H4 (cell line): ENCODE measurements around the gene SLC39A7. TPM values are rescaled to one million over a fixed set of nuclear protein-coding genes. Genes with fewer than 3 reads are reported as not detected.

Source experiments
- DNase-seq: peaks from one replicate; pipeline ENCODE4 v3.0.0-alpha.2; 2015; ENCODE audit warnings: low spot score
- total RNA-seq: library from RNA; depleted of rRNA; stranded (reverse); fragments of >200 nt; shearing (Covaris generic); gene quantifications from 2 replicates; pipeline ENCODE4 v1.2.3, GENCODE V29; 2014; rRNA removed

Gene SLC39A7
- total RNA-seq, 1 experiment from 2014 or later = 64.8 TPM

GRCh38 chr6:33236852-33237251, 36.2 kb downstream of the SLC39A7 start:
- DNase-seq = no peak

- no peak for DNase-seq
Observed at GRCh38 chr6:33237741-33238140, 37.1 kb downstream of the SLC39A7 start.

DNA sequence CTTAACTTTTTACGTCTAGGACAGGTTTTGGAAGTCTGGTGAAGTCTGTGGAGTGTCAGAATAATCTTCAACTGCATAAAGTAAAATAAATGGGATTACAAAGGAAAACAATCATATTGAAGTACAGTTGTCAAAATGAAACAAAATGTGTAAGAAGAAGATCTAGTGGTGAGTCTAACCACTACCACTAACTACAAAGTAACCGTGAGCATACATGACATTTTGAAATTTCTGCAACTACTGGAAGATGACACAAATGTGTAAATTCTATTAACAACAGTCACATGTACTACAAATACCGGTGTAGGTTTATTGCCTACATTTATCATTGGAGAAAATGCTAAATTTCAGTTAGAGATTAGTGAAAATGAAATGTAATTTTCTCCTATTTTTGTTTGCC, 41.3 kb downstream of the SLC39A7 start:
- no peak for DNase-seq

GRCh38 chr6:33243476-33243875, 42.8 kb downstream of the SLC39A7 start:
- no peak for DNase-seq

GRCh38 chr6:33247977-33248642, 47.4 kb downstream of the SLC39A7 start:
- peak; percentile 82 for DNase-seq

DNA sequence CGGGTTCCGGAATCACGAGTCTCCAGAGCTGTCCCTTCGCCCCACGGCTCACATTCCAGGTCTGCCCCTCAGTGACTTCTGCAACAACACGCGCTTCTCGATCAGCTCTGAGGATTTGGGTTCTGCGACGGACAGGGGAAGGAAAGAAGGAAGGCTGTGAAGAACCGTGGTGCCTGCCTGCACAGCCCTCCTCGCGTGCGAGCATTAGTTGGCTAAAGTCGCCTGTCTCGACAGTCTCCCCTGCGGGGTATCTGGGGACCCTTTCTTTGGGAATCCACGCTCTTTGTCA, 47.9 kb downstream of the SLC39A7 start:
- DNase-seq = peak; percentile 46

DNA sequence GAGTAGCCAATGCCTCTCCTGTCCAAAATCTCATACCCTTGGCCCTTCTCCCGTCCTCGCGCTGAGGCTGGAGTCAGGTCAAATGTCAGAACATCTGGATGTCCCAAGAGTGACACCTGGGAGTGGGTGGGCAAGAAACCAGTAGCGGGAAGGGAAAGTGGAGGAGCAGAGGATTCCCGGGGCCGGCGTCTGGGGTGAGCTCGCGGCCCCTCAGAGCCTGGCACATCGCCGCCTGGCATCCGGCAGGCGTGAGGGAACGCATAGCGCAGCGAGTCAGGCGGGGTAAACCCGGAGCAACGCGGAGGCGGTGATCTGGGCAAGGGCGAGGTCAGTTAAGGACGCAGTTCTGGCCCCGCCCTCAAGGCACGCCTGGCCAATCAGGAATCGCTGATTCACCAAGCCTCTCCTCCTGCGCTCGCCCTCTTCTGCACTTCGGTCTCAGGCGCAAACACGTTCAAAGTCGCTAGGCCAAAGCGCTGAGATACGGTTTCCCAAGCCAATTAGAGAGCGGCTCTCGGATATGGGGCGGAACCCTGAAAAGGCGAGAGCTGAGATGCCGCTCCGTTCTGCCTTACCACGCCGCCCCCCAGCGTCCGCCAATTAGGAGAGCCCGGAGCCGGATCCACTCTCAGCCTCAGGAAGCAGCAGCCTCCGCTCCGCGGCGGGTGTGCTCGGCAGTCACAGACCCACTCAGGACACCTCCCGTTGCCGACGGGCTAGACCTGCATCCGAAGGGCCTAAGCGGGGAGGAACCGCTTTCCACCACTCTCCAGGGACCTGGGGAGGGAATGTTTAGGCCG, 48.5 kb downstream of the SLC39A7 start:
- DNase-seq = peak; percentile 99

- DNase-seq = peak; percentile 32
Observed at GRCh38 chr6:33249732-33250630, 49.3 kb downstream of the SLC39A7 start.

DNA sequence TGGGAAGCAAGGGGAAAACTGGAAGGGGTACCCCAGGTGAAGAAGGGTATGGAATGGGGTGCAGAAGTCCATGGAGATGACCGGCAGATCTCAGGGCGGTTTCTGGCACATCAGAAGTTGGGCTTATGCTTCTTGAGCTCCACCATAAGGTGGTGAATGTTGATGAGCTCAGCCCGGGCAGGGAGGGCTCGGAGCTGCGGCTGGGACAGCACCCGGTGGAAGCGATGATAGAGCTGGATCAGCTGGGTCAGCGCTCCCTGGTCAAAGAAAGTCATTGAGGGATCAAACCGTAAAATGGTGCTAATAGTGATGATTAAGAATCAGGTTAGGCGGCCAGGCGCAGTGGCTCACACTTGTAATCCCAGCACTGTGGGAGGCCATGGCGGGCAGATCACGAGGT, 50.1 kb downstream of the SLC39A7 start:
- no peak for DNase-seq

- no peak for DNase-seq
Observed at GRCh38 chr6:33251395-33252012, 50.8 kb downstream of the SLC39A7 start.

DNA sequence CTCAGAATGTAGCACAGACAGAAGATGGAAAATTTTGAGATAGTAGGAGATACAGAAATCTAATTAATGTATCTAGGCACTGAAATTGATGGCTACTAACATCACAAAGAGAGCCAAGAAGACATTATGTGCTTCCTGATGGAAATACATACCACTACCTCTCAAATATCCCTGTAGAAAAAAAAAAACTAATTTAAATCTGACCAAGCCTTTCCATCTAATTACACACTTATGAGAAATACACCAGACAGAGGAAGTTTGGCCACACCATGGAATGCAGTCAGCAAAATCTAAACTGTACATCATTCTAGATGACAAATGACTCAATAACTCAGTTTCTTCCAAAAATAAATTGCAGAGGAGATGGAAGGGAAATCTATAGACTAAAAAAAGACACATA, 52.1 kb downstream of the SLC39A7 start:
- DNase-seq = no peak

Other genes with a start within 250 kb of the SLC39A7 start
- gene HLA-DMA, start 247.8 kb upstream of the SLC39A7 start, total RNA-seq = 10.3 and 13.0 TPM in 2 replicates
- gene BRD2, start 232.3 kb upstream of the SLC39A7 start, total RNA-seq = 52.2 and 57.6 TPM in 2 replicates
- 0.14 TPM in 1 of 2 replicates, not detected in the other for gene HLA-DOA, start 191.3 kb upstream of the SLC39A7 start, total RNA-seq
- 5.2 and 5.4 TPM in 2 replicates for gene HLA-DPA1, start 127.2 kb upstream of the SLC39A7 start, total RNA-seq
- gene HLA-DPB1, start 124.9 kb upstream of the SLC39A7 start, total RNA-seq = 25.4 and 47.3 TPM in 2 replicates
- gene COL11A2, start 8.4 kb upstream of the SLC39A7 start, total RNA-seq = 0.10 and 0.39 TPM in 2 replicates
- 7.8 and 8.3 TPM in 2 replicates for gene RXRB, start 202 bp upstream of the SLC39A7 start, total RNA-seq
- gene HSD17B8, start 3.8 kb downstream of the SLC39A7 start, total RNA-seq = 1.2 and 5.6 TPM in 2 replicates
- gene RING1, start 7.6 kb downstream of the SLC39A7 start, total RNA-seq = 26.9 and 29.3 TPM in 2 replicates
- 16.9 and 38.9 TPM in 2 replicates for gene VPS52, start 71.0 kb downstream of the SLC39A7 start, total RNA-seq
- 2,534 and 2,796 TPM in 2 replicates for gene RPS18, start 71.2 kb downstream of the SLC39A7 start, total RNA-seq
- not detected in 2 replicates for gene B3GALT4, start 76.3 kb downstream of the SLC39A7 start, total RNA-seq
- gene WDR46, start 88.4 kb downstream of the SLC39A7 start, total RNA-seq = 89.0 and 99.5 TPM in 2 replicates
- gene PFDN6, start 88.7 kb downstream of the SLC39A7 start, total RNA-seq = 85.0 and 105 TPM in 2 replicates
- gene RGL2, start 98.1 kb downstream of the SLC39A7 start, total RNA-seq = 14.7 and 17.5 TPM in 2 replicates
- 56.5 and 69.8 TPM in 2 replicates for gene TAPBP, start 113.2 kb downstream of the SLC39A7 start, total RNA-seq
- gene ZBTB22, start 116.9 kb downstream of the SLC39A7 start, total RNA-seq = 7.9 and 11.3 TPM in 2 replicates
- 45.4 and 73.9 TPM in 2 replicates for gene DAXX, start 122.1 kb downstream of the SLC39A7 start, total RNA-seq
- gene KIFC1, start 191.0 kb downstream of the SLC39A7 start, total RNA-seq = 52.4 and 67.2 TPM in 2 replicates
- gene PHF1, start 210.1 kb downstream of the SLC39A7 start, total RNA-seq = 20.4 and 20.5 TPM in 2 replicates
- 183 and 222 TPM in 2 replicates for gene CUTA, start 217.2 kb downstream of the SLC39A7 start, total RNA-seq
- gene SYNGAP1, start 219.2 kb downstream of the SLC39A7 start, total RNA-seq = 0.37 and 0.75 TPM in 2 replicates